ENCODE data around the gene CREM. TPM values are rescaled to one million over a fixed set of nuclear protein-coding genes. Genes with fewer than 3 reads are reported as not detected.

The CREM gene
- total RNA-seq, 1 experiment from 2014 or later: 24.7 TPM

GRCh38 chr10:35160743-35161142 is 34.1 kb downstream of the CREM start:
- no peaks in the 10 kb centered on the region for H3K27me3 ChIP-seq (replicated peaks; ENCODE audit: control insufficient read depth, insufficient read depth, low read length)
- H3K27ac Mint-ChIP-seq (ENCODE audit: unreplicated experiment): no peak overlapping the region
- no peak overlapping the region for H3K4me3 Mint-ChIP-seq (ENCODE audit: unreplicated experiment)
- no peak overlapping the region for H3K4me3 ChIP-seq (ENCODE audit: low read depth, low read length)
- POLR2A ChIA-PET: no interaction called here
- no peaks in the 10 kb centered on the region for H3K4me1 Mint-ChIP-seq (ENCODE audit: low read depth, unreplicated experiment)
- CTCF ChIA-PET: interaction anchor here (1.2 to 2.8 kb wide), 2 partner anchors 34 to 35 kb away, joined by 6 to 8 read pairs; partner anchors contain the start of gene CREM
- H3K9me3 Mint-ChIP-seq (ENCODE audit: unreplicated experiment): no peaks in the 10 kb centered on the region
- intact Hi-C loops (cut with micrococcal nuclease; ENCODE audit: unreplicated experiment): no loop called here
- H3K27me3 Mint-ChIP-seq (ENCODE audit: insufficient read depth, unreplicated experiment): no peaks in the 10 kb centered on the region
- no peak for TF ChIP-seq CTCF (IDR thresholded peaks at IDR 0.05; ENCODE audit: insufficient read depth in 1 of 2, low read depth in 1 of 2, low read length in 1 of 2, severe bottlenecking in 1 of 2, unreplicated experiment in 1 of 2)
- no peaks in the 10 kb centered on the region for H3K9me3 ChIP-seq
- DNase-seq: no peak
- BruUV-seq (replicated peaks): no TSS peak
- H3K36me3 Mint-ChIP-seq (ENCODE audit: insufficient read depth, unreplicated experiment): no peaks in the 10 kb centered on the region
- H3K36me3 ChIP-seq (ENCODE audit: control insufficient read depth, insufficient read depth, low read length): no peaks in the 10 kb centered on the region
- H3K4me1 ChIP-seq: no peaks in the 10 kb centered on the region

- no peaks in the 10 kb centered on the region for H3K9me3 Mint-ChIP-seq (ENCODE audit: unreplicated experiment)
- DNase-seq: no peak
- no TSS peak for BruUV-seq (replicated peaks)
- H3K36me3 Mint-ChIP-seq (ENCODE audit: insufficient read depth, unreplicated experiment): no peaks in the 10 kb centered on the region
- H3K4me3 Mint-ChIP-seq (ENCODE audit: unreplicated experiment): no peak overlapping the region
- Histone ChIP-seq H3K4me3 (ENCODE audit: low read depth, low read length) (no peak overlapping the region), H3K4me1 (no peaks in the 10 kb centered on the region), H3K9me3 (no peaks in the 10 kb centered on the region), H3K36me3 (ENCODE audit: control insufficient read depth, insufficient read depth, low read length) (no peaks in the 10 kb centered on the region), H3K27me3 (replicated peaks; ENCODE audit: control insufficient read depth, insufficient read depth, low read length) (no peaks in the 10 kb centered on the region)
- CTCF ChIA-PET: no interaction called here
- POLR2A ChIA-PET: no interaction called here
- TF ChIP-seq CTCF (IDR thresholded peaks at IDR 0.05; ENCODE audit: insufficient read depth in 1 of 2, low read depth in 1 of 2, low read length in 1 of 2, severe bottlenecking in 1 of 2, unreplicated experiment in 1 of 2): no peak
- H3K27me3 Mint-ChIP-seq (ENCODE audit: insufficient read depth, unreplicated experiment): no peaks in the 10 kb centered on the region
- intact Hi-C loops (cut with micrococcal nuclease; ENCODE audit: unreplicated experiment): no loop called here
- H3K27ac Mint-ChIP-seq (ENCODE audit: unreplicated experiment): no peak overlapping the region
- H3K4me1 Mint-ChIP-seq (ENCODE audit: low read depth, unreplicated experiment): no peaks in the 10 kb centered on the region
Observed at GRCh38 chr10:35161906-35162305, 35.3 kb downstream of the CREM start.

- Histone ChIP-seq H3K36me3 (ENCODE audit: control insufficient read depth, insufficient read depth, low read length) (no peaks in the 10 kb centered on the region), H3K27me3 (replicated peaks; ENCODE audit: control insufficient read depth, insufficient read depth, low read length) (no peaks in the 10 kb centered on the region), H3K4me1 (no peaks in the 10 kb centered on the region), H3K4me3 (ENCODE audit: low read depth, low read length) (no peak overlapping the region), H3K9me3 (no peaks in the 10 kb centered on the region)
- no TSS peak for BruUV-seq (replicated peaks)
- DNase-seq: no peak
- H3K4me1 Mint-ChIP-seq (ENCODE audit: low read depth, unreplicated experiment): no peaks in the 10 kb centered on the region
- POLR2A ChIA-PET: no interaction called here
- no peaks in the 10 kb centered on the region for H3K27me3 Mint-ChIP-seq (ENCODE audit: insufficient read depth, unreplicated experiment)
- TF ChIP-seq CTCF (IDR thresholded peaks at IDR 0.05; ENCODE audit: insufficient read depth in 1 of 2, low read depth in 1 of 2, low read length in 1 of 2, severe bottlenecking in 1 of 2, unreplicated experiment in 1 of 2): no peak
- no peak overlapping the region for H3K4me3 Mint-ChIP-seq (ENCODE audit: unreplicated experiment)
- H3K36me3 Mint-ChIP-seq (ENCODE audit: insufficient read depth, unreplicated experiment): no peaks in the 10 kb centered on the region
- no peak overlapping the region for H3K27ac Mint-ChIP-seq (ENCODE audit: unreplicated experiment)
- intact Hi-C loops (cut with micrococcal nuclease; ENCODE audit: unreplicated experiment): no loop called here
- no peaks in the 10 kb centered on the region for H3K9me3 Mint-ChIP-seq (ENCODE audit: unreplicated experiment)
- CTCF ChIA-PET: no interaction called here
Observed at GRCh38 chr10:35165136-35165535, 38.5 kb downstream of the CREM start.

All from Caco-2 (cell line).